IMR-90 (cell line): Measurements from ENCODE around the gene TUSC2.

ENCODE experiments used
- POLR2A ChIP-seq: IDR thresholded peaks from 2 replicates; pipeline ENCODE4 v1.6.1; 2012; ENCODE audit warnings: mild to moderate bottlenecking, low read depth, low read length
- TF ChIP-seq, protein P1 (sequence below): conservative IDR thresholded peaks from 2 replicates; pipeline ENCODE4 v1.5.1; 2012; ENCODE audit warnings: mild to moderate bottlenecking, low read depth, low read length, improper control_type of control experiment

DNA sequence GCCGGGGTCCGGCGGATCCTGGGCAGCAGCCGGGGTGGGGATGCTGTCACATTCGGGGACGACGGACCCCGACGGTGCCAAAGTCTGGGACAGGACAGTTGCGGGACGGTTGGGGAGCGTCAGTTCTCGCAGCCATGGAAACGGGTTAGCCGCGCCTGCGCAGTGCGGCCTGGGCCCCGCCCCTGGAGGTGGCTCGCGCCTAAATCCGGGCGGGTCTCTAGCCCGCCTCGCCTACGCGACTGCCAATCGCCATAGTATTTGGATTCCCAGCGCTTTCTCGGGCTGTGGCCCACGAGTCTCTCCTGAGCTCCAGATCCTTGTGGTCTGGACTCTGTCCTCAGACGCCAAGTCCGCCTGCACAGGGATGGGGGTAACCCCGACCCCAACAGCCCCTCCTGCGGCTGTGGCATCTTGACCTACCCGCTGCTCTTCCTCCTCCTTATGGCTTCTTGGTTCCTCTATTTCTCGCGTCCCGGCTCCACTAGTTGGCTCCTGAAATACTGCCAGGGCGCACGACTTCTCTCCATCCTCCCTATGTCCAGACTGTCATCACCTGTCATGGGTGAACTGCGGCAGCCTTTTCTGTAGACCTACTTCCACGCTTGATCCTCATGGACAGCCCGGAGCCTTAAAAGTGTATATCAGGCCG lies 17.7 kb upstream of the TUSC2 start, which contains the start of gene ZMYND10:
- TF ChIP-seq, protein P1, sequence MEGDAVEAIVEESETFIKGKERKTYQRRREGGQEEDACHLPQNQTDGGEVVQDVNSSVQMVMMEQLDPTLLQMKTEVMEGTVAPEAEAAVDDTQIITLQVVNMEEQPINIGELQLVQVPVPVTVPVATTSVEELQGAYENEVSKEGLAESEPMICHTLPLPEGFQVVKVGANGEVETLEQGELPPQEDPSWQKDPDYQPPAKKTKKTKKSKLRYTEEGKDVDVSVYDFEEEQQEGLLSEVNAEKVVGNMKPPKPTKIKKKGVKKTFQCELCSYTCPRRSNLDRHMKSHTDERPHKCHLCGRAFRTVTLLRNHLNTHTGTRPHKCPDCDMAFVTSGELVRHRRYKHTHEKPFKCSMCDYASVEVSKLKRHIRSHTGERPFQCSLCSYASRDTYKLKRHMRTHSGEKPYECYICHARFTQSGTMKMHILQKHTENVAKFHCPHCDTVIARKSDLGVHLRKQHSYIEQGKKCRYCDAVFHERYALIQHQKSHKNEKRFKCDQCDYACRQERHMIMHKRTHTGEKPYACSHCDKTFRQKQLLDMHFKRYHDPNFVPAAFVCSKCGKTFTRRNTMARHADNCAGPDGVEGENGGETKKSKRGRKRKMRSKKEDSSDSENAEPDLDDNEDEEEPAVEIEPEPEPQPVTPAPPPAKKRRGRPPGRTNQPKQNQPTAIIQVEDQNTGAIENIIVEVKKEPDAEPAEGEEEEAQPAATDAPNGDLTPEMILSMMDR, result no peak
- TF ChIP-seq POLR2A, result no peak
